Activated CD4-positive, alpha-beta memory T cell treated with anti-CD3 and anti-CD28 coated beads, Interleukin-2, amount 10 ng/mL, durations not matched to agents 7 days and 5 days (primary cell): Measurements from ENCODE around the gene GP5. TPM values are rescaled to one million over a fixed set of nuclear protein-coding genes. Genes with fewer than 3 reads are reported as not detected.

Source experiments
- CTCF ChIA-PET: fragments of 350-600 bp; sonication (Branson Sonifier 250); formaldehyde crosslinking; loops from one replicate; lab custom pipeline; 2021; ENCODE audit warnings: antibody characterized with exemption, inconsistent platforms; lab: Charles Lee
- POLR2A ChIA-PET: fragments of 350-600 bp; sonication (Branson Sonifier 250); formaldehyde crosslinking; loops from one replicate; lab custom pipeline; 2021; ENCODE audit warnings: antibody characterized with exemption; lab: Charles Lee
- DNase-seq: peaks from one replicate; pipeline ENCODE4 v3.0.0-alpha.2; 2020
- H3K27ac Mint-ChIP-seq: one replicate; pipeline ENCODE4 v1.8.0; 2021; ENCODE audit warnings: mild to moderate bottlenecking, mixed read lengths
- H3K27me3 Mint-ChIP-seq: one replicate; pipeline ENCODE4 v1.8.0; 2021; ENCODE audit warnings: mixed read lengths
- H3K36me3 Mint-ChIP-seq: one replicate; pipeline ENCODE4 v1.8.0; 2021; ENCODE audit warnings: low read depth, mixed read lengths
- H3K4me1 Mint-ChIP-seq: one replicate; pipeline ENCODE4 v1.8.0; 2021; ENCODE audit warnings: mixed read lengths
- H3K4me3 Mint-ChIP-seq: one replicate; pipeline ENCODE4 v1.8.0; 2021; ENCODE audit warnings: mild to moderate bottlenecking, mixed read lengths
- H3K9me3 Mint-ChIP-seq: one replicate; pipeline ENCODE4 v1.8.0; 2021; ENCODE audit warnings: mixed read lengths
- total RNA-seq, 2 experiments: library from RNA; stranded (reverse); gene quantifications; one replicate each; pipeline ENCODE4 v1.2.3, GENCODE V29; 2021

Gene GP5
- total RNA-seq, 2 experiments from 2014 or later: 1.3 TPM

DNA sequence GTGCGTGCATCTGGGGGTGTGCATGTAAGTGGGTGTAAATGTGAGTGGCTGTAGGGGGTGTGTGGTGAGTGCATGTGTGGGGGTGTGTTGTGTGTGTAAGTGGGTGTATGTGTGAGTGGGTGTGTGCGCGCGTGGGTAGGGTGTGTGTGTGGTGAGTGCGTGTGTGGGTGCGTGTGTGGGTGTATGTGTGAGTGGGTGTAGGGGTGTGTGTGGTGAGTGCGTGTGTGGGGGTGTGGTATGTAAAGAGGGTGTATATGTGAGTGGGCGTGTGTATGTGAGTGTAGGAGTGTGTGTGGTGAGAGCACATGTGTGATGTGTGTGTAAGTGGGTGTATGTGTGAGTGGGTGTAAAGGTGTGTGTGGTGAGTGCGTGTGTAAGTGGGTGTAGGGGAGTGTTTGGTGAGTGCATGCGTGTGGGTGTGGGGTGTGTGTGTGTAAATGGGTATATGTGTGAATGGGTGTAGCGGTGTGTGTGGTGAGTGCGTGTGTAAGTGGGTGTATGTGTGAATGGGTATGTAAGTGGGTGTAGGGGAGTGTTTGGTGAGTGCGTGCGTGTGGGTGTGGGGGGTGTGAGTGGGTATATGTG is 47.0 kb downstream of the GP5 start:
- ChIA-PET POLR2A (no interaction called here), CTCF (no interaction called here)
- DNase-seq: no peak
- Mint-ChIP-seq H3K27me3 (peaks cover 4% of the 10 kb centered on the region), H3K36me3 (no peaks in the 10 kb centered on the region), H3K4me1 (no peaks in the 10 kb centered on the region), H3K9me3 (no peaks in the 10 kb centered on the region), H3K27ac (no peak overlapping the region), H3K4me3 (no peak overlapping the region)

DNA sequence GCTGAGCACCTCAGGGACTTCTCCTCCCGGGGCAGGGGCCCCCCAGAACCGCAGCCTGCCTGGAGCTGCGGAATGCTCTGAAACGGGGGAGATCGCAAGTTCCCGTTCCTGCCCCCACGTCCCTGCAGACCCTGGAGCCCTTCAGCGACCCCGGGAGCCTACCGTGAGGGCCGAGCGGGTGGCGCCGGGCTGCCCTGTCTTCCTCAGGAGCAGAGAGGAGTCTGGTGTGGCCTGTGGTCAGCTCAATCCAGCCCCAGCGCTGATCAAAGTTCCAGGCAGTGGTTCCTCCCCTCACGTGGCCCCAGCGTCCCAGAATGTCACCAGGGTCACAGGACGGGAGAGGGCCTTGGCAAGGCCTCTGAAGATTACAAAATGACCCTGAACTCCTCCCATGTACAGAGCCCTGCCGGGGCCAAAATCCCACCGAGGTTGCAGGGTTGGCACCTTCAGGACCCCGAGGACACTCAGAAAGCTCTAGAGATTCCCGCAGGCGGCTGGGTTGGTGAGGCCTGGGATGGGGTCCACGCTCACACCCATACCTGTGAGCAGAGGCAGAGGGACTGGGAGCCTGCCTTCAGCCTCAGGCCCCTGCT is 47.9 kb downstream of the GP5 start, which contains the start of gene CPN2:
Gene CPN2 (minus strand): TSS at position 249 of the 593 bp plus-strand sequence. CDS start 8,626 bp downstream, outside the sequence.
- DNase-seq: no peak
- POLR2A ChIA-PET: no interaction called here
- Mint-ChIP-seq H3K4me1 (no peaks in the 10 kb centered on the region), H3K36me3 (no peaks in the 10 kb centered on the region), H3K27me3 (peaks cover under 1% of the 10 kb centered on the region), H3K9me3 (no peaks in the 10 kb centered on the region), H3K4me3 (no peak within 1 kb of the TSS), H3K27ac (no peak within 1 kb of the TSS)
- CTCF ChIA-PET: no interaction called here

DNA sequence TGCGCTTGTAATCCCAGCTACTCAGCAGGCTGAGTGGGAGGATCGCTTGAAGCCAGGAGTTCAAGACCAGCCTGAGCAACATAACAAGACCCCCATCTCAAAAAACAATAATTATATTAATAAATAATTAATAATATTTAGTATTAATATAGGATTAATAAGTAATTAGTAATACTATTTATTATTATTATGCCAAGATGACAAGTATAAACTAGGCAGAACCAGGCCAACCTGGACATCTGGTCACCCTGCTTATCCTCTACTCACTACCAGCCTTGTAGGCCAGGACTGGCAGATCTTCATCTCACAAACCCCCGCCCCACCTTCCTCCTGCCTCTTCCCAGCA is 48.4 kb downstream of the GP5 start:
- H3K27ac Mint-ChIP-seq: no peak overlapping the region
- no peak overlapping the region for H3K4me3 Mint-ChIP-seq
- CTCF ChIA-PET: no interaction called here
- no peaks in the 10 kb centered on the region for H3K36me3 Mint-ChIP-seq
- DNase-seq: no peak
- no peaks in the 10 kb centered on the region for H3K4me1 Mint-ChIP-seq
- POLR2A ChIA-PET: no interaction called here
- H3K27me3 Mint-ChIP-seq: no peaks in the 10 kb centered on the region
- H3K9me3 Mint-ChIP-seq: no peaks in the 10 kb centered on the region

DNA sequence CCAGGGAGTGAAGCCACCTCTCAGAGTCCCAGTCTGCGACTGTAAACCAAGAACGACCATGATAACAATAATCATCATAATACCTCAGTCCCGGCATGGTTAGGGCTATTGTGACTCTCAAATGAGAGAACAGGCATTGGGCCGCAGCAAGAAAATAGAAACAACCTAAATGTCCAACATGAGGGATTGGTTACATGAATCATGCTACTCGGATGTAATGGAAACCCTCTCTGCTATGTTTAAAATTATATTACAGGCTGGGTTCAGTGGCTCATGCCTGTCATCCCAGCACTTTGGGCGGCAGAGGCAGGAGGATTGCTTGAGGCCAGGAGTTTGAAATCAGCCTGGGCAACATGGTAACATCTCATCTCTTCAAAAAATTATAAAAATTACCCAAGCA is 50.7 kb downstream of the GP5 start:
- H3K4me3 Mint-ChIP-seq: no peak overlapping the region
- H3K9me3 Mint-ChIP-seq: no peaks in the 10 kb centered on the region
- no peak overlapping the region for H3K27ac Mint-ChIP-seq
- DNase-seq: no peak
- H3K36me3 Mint-ChIP-seq: no peaks in the 10 kb centered on the region
- H3K4me1 Mint-ChIP-seq: no peaks in the 10 kb centered on the region
- ChIA-PET POLR2A (no interaction called here), CTCF (interaction anchor here (1.0 kb wide), 1 partner anchor 14 kb away, joined by 4 read pairs; no protein-coding TSS in a partner anchor)
- peaks cover 5% of the 10 kb centered on the region for H3K27me3 Mint-ChIP-seq

DNA sequence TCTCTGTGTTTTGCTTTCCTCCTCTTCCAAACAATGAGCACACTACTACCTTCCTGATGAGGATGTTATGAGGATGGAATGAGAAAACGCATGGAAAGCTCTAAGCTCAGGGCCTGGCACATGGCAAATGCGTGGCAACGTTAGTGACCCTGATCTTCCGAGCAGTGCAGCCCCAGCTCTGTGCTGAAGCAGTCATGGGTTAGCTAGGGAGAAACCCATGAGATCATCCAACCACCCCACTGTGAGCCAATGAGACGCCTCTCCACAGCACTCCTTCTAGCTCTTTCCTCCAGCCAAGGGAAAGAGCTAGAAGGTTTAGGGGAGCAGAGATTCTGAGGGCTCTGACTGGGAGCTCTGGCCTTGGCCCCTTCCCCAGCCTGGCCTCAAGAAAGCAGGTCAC is 52.4 kb downstream of the GP5 start:
- Mint-ChIP-seq H3K9me3 (no peaks in the 10 kb centered on the region), H3K36me3 (no peaks in the 10 kb centered on the region), H3K4me1 (no peaks in the 10 kb centered on the region), H3K4me3 (no peak overlapping the region), H3K27me3 (peaks cover 13% of the 10 kb centered on the region), H3K27ac (no peak overlapping the region)
- ChIA-PET POLR2A (no interaction called here), CTCF (interaction anchor here (2.0 to 5.8 kb wide), 3 partner anchors 12 to 58 kb away, joined by 4 to 80 read pairs (median 54); no protein-coding TSS in a partner anchor)
- no peak for DNase-seq

DNA sequence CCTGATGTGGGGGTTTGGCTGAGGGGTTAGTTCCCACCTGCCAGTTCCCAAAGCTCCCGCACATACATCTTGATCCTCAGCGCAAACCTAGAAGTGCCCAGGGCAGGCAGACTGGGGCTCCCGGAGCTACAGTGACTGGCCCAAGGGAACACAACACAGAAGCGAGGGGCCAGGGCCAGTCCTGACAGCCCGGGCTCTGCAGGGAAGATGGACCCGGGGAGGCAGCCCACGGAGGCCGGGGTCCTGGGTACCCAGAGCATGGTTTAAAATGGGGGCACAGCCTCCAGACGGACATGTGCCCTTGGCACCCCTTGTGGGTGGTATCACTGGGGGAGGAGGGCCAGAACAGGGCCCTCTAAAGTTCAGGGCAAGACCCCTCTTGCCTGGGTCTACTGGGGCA is 53.0 kb downstream of the GP5 start:
- Mint-ChIP-seq H3K27me3 (peaks cover 13% of the 10 kb centered on the region), H3K9me3 (no peaks in the 10 kb centered on the region), H3K4me3 (no peak overlapping the region), H3K27ac (no peak overlapping the region), H3K4me1 (no peaks in the 10 kb centered on the region), H3K36me3 (no peaks in the 10 kb centered on the region)
- ChIA-PET CTCF (interaction anchor here (1.2 to 5.8 kb wide), 7 partner anchors 11 to 565 kb away, joined by 3 to 80 read pairs (median 4); no protein-coding TSS in a partner anchor), POLR2A (no interaction called here)
- DNase-seq: no peak

Other genes starting within 250 kb of the GP5 start
- gene CPN2, start 47.9 kb downstream of the GP5 start, total RNA-seq: not detected
- not detected for gene LRRC15, start 29.5 kb downstream of the GP5 start, total RNA-seq
- gene ATP13A3, start 87.7 kb upstream of the GP5 start, total RNA-seq: 10 to 100 TPM; 76.8 to 77.8 TPM
- 1 to 10 TPM; 6.2 to 7.1 TPM for gene TMEM44, start 234.2 kb upstream of the GP5 start, total RNA-seq